Keratinocyte (primary cell): ENCODE data around the gene CTDSPL.

ENCODE experiments used
- CTCF ChIP-seq, 3 experiments: IDR thresholded peaks in 1 of 3; conservative IDR thresholded peaks in 1 of 3; optimal IDR thresholded peaks in 1 of 3; 2 replicates in 2 of 3; 3 replicates in 1 of 3; pipeline versions ENCODE3 to v1.5.1; 2011; ENCODE audit warnings: low read length in 3 of 3, mild to moderate bottlenecking in 3 of 3, moderate library complexity in 2 of 3, control low read depth in 1 of 3, inconsistent platforms in 1 of 3; ENCODE audit not compliant: insufficient read depth in 2 of 3; ENCODE audit errors: extremely low read depth in 1 of 3
- EZH2 ChIP-seq: IDR thresholded peaks from one replicate; pipeline ENCODE4 v1.6.1; 2012; ENCODE audit warnings: inconsistent platforms, mild to moderate bottlenecking, low read length, moderate library complexity

DNA sequence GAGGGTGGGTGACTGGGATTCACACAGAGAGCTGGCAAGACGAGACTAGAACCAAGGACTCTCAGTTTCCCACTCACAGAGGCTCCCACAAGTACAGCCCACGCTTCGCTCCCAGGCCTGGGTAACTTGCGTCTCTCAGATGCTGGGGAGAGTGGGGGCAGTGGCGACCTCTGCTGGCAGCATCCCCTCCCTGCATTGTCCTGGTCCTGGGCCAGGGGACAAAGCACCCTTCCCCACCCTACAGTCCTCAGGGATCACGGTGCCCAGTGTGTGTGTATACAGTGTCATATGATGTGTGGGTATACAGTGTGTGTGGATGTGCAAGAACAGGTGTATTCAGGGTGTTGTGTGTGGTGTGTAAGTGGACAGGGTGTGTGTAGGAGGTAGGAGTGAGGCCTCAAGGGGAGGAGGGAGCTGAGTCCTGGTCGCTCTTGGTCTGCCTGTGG is 141.7 kb downstream of the CTDSPL start:
- TF ChIP-seq CTCF (optimal IDR thresholded peaks at IDR 0.05 in 1 of 3, IDR thresholded peaks at IDR 0.05 in 1 of 3, conservative IDR thresholded peaks at IDR 0.05 in 1 of 3; ENCODE audit: extremely low read depth in 1 of 3, insufficient read depth in 2 of 3, low read length in 3 of 3) = peak in 2 of 3 experiments; percentile 91 to 92
- no peak for TF ChIP-seq EZH2
